HT1080 (cell line): Measurements from ENCODE around the gene MISFA. TPM values are rescaled to one million over a fixed set of nuclear protein-coding genes. Genes with fewer than 3 reads are reported as not detected.
"Not testable (repeated sequence)": the region's sequence is repeated elsewhere in the genome, so short reads cannot be mapped to it uniquely, and the experiment has no call there.

Source experiments
- DNase-seq: peaks from one replicate; pipeline ENCODE4 v3.0.0-alpha.2; 2015; ENCODE audit warnings: low read depth
- total RNA-seq: library from RNA; depleted of rRNA; stranded (reverse); fragments of >200 nt; shearing (Covaris generic); gene quantifications from 2 replicates; pipeline ENCODE4 v1.2.3, GENCODE V29; 2014; rRNA removed

The MISFA gene
- total RNA-seq, 1 experiment from 2014 or later: not detected

DNA sequence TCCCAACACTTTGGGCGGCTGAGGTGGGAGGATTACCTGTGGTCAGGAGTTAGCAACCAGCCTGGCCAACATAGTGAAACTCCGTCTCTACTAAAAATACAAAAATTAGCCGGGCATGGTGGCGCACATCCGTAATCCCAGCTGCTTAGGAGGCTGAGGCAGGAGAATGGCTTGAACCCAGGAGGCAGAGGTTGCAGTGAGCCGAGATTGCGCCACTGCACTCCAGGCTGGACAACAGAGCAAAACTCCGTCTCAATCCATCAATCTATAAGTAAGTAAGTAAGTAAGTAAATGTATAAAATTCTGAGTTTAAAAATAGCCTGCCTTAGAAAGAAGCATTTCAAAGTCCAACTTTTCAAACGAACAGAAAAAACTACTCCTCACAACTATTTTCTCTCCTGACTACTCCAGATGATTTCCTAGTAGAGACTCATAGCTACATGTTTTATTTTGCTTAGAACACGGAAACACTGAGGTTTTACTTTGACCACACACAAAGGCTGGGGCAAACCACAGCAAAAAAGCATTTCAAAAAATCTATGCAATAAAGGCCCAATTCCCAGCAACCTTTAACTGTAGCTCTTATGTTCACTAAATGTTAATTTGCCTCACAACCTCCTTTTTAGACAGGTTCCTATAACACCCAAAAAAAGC, 18.2 kb downstream of the MISFA start:
- DNase-seq: peak; percentile 45

DNA sequence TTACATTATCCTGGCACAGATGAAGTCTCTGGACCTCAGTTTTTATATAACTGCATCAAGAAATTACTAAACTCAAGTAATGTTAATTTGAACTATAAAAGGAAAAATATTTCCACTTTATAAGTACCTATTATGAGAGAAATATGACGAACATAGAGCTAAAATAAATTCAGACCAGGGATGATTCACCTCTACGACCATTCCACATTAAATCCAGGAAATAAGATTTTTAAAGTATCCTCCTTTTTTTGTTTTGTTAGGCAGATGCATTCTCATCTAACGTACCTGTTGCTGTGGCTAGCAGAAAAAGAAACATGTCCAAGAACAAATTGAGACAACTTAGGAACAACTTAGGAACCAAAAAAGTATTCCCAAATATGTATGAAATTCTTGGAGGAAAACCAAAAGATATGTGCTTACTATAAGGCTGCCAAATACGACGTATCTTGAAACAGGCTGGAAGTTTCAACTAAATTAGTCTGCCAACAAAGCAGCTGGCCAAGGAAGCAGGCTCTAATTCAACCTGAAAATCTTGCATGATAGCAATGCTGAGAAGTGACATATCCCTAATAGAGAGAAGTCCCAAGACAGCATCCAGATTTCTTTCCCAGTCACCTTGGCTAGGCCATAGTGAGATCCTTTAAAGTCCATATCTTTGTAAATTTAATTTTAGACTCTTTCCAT, 18.9 kb downstream of the MISFA start:
- no peak for DNase-seq

DNA sequence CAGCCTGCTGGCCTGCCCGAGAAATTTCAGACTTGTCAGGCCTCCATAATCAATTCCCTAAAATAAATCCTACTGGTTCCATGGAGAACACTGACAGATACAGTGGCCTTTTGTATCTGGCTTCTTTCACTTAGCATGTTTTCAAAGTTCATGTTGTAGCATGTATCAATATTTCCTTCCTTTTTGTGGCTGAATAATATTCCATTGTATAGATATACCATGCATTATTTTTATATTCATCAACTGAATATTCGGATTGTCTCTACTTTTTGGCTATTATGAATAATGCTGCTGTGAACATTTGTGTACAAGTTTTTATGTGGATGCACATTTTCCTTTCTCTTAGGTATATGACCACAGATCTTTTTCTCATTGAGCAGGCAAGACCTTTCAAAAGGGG, 24.1 kb downstream of the MISFA start:
- no peak for DNase-seq

DNA sequence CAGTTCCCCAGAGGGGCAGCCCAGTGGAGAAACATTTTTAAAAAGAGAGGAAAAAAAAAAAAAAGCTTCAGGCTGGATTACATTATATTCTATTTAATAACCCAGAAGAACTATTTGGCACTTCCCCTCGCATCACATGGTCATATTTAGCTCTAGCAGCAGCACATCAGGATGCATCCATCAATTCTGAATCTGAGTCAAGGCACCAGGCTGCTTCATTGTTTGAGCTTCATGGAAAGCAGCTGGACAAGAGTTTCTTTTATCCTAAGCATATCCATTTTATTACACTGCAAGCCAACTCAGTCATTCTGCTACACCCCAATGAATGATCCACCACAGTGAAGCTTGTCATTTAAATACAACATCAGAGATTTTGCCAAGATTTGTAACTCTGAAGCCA, 24.6 kb downstream of the MISFA start:
- DNase-seq: no peak

DNA sequence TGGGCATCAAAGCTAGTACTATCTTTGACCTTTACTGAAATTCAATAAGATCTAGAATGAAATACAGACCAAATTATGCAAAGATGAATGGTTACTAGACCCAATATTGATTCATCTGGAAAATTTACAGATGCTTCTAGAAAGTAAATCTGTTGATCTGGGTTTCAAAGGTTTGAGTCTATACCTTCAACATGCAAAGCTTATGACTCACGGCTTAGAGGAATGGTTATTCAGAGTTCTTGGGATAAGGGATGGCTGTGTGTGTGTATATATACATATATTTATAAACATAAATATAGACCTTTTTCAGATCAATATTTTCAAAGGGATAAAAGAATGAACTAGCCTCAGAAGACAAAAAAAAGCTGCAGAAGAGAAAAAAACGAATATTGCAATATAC, 33.3 kb downstream of the MISFA start:
- no peak for DNase-seq

DNA sequence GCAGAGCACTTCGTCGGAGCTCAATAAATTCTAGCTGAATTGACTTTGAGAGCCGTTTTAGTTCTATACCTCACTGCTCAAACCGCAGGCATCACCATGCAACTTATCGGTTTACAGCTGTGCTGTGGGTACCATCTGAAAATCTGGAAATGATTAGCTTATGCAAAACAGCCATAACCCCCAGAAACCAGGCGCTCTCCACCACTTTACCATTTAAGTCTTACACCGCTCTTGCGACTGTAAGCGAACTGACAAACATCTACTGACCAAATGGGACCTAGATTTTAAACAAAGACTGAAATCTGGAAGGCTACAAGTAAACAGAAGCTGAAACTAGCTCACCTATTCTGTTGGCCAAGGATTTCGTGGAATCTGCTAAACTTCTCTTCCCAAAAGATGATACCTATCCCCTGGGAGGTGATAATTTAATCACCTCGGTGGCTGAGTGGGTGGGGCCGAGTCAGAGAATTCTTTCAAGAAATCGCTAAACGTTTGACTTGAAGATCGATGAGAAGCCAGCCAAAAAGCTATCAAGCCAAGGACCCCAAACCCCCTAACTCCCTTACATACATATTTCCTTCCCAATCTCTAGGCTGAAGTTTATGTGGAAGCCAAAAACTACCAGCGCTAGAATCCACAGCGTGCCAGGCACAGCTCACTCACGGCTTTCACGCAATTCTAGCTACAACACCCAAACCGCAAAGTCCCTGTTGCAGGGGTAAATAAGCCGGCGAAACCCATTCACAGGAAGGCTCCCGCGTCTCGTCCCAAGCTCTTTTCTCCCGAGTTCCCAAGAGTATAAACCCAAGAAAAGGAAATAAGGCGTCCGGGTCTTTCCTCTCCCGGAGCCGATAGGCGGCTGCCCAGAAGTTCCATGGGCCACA, 33.9 kb downstream of the MISFA start:
- no peak for DNase-seq

DNA sequence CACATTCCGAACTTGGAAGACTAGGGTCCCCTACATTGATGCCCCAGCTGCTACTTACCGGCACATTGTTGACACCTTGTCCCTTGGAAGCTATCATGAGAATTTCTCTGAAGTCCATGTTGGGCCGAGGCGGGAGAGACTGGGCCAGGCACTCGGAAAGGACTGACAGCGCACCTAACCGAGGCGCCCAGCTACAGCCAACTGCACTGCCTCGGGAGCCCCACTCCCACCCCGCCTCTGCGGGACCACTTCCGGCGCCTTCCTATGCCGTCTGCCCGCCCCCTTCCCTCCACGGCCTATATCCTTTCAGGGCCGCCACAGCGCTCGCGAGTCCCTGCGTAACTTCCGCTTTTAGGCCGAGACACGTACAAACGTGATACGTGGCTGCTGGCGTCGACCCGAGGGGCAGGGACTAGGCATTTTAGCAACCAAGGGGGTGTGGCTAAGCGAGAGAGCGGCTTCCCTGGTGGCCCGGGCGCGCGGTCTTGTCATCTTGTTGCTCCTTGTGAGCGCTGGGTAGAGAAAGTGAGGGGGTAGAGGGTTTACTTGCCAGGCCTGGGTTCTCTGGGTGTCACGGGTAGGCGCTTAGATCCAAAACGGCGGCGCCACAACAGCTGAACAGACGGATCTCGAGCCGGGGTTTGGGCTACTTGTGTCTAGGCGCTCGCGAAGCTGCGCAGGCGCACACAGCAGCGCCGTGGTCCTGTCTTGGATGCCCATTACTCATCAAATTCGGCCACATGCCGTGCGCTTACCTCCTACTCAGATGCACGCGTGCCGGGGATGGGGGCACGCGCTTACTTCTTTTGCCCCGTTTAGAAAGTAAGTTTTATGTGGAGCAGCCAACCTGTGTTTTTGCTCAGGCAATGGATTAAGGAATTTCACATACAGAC, 34.8 kb downstream of the MISFA start, which contains the start of gene SPTY2D1:
SPTY2D1 (minus strand) TSS at position 203 of the 893 bp plus-strand sequence; CDS start at position 118, 85 bp downstream.
- peak; percentile 98 for DNase-seq

DNA sequence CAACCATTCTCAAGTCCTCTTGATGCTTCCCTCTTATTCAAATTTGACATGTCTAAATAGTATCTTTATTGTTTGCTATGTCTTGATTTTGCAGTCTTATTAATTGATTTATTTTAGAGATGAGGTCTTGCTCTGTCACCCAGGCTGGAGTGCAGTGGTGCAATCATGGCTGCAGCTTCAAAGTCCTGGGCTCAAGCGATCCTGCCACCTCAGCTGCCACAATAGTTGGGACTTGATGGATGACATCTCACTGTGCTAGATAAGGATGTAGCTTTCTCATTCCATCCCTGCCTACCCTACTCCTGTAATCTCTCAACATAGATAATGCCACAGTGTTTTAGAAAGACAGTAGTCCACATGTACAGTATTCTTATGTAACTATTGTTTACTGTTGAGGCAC, 42.1 kb downstream of the MISFA start:
- no peak for DNase-seq

DNA sequence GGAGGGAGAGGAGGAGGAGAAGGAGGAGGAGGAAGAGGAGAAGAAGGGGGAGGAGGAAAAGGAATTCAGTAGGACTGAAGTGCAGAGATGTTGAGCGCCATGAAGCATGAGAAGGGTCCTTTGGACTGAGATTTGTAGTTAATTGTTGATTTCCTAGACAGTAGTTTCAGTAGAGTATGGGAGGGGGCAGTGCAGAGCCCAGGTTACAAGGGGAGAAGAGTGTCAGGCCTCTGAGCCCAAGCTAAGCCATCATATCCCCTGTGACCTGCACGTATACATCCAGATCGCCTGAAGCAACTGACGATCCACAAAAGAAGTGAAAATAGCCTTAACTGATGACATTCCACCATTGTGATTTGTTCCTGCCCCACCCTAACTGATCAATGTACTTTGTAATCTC, 43.4 kb downstream of the MISFA start:
- not testable (repeated sequence) for DNase-seq

DNA sequence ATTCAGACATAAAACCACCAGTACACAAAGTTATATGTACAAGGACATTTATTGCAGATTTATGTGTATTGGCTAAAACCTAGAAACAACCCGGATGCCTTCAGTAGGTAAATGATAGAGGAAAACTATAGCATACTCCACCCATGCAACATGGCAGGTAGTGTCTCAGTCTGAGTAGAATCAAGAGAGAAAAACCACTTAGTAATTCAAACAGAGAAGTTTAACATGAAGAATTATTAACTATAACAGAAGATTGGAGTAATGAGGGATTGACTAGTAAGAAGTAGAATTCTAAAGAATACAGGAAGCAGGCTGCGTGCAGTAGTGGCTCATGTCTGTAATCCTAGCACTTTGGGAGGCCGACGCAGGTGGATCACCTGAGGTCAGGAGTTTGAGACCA, 50.8 kb downstream of the MISFA start:
- DNase-seq: no peak

DNA sequence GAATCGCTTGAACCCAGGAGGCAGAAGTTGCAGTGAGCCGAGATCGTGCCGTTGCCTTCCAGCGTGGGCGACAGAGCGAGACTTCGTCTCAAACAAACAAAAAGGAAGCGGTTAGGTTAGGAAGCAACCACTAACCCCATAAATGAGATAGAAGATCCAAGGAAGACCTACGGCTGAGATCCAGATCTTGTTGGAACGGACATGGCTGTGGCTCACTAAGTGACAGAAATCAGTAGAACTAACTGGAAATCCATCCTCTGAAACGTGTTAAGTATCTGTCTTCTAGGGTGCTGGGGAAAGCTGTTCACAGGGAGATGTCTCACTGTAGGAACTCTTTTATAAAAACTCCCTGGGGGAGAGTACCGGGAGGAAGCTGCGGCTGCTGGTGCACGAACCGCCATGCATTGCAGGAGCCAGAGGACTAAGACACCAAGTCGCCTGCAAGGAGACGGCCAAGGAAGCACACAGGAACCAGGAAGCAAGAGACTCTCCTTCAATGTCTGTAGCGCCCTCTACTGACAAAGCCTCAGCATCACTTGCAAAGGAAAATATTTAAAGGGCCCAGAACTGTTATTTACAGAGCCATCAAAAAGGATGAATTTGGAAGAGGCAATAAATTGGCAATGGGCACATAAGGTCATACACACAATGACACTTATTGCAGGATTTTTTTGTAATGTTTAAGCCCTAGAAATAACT, 51.4 kb downstream of the MISFA start:
- peak; percentile 66 for DNase-seq

Other genes starting within 250 kb of the MISFA start
- gene LDHA, start 205.2 kb upstream of the MISFA start, total RNA-seq: 713 and 1,482 TPM in 2 replicates
- gene LDHC, start 187.5 kb upstream of the MISFA start, total RNA-seq: not detected in 2 replicates
- not detected in 2 replicates for gene LDHAL6A, start 143.9 kb upstream of the MISFA start, total RNA-seq
- 114 and 142 TPM in 2 replicates for gene TSG101, start 72.8 kb upstream of the MISFA start, total RNA-seq
- 14.2 and 19.9 TPM in 2 replicates for gene UEVLD, start 11.1 kb upstream of the MISFA start, total RNA-seq
- 15.5 and 16.7 TPM in 2 replicates for gene SPTY2D1, start 34.6 kb downstream of the MISFA start, total RNA-seq
- 0.47 and 1.3 TPM in 2 replicates for gene TMEM86A, start 99.0 kb downstream of the MISFA start, total RNA-seq
- gene IGSF22, start 126.4 kb downstream of the MISFA start, total RNA-seq: not detected in 2 replicates
- gene PTPN5, start 192.0 kb downstream of the MISFA start, total RNA-seq: not detected in 2 replicates